AG20443 (cell line): Measurements from ENCODE around the gene ARHGEF3.

Experiments
- DNase-seq: peaks from one replicate; pipeline ENCODE4 v3.0.0; 2012; ENCODE audit warnings: low spot score, mixed read lengths

Gene ARHGEF3, protein sequence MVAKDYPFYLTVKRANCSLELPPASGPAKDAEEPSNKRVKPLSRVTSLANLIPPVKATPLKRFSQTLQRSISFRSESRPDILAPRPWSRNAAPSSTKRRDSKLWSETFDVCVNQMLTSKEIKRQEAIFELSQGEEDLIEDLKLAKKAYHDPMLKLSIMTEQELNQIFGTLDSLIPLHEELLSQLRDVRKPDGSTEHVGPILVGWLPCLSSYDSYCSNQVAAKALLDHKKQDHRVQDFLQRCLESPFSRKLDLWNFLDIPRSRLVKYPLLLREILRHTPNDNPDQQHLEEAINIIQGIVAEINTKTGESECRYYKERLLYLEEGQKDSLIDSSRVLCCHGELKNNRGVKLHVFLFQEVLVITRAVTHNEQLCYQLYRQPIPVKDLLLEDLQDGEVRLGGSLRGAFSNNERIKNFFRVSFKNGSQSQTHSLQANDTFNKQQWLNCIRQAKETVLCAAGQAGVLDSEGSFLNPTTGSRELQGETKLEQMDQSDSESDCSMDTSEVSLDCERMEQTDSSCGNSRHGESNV

GRCh38 chr3:56801662-56802377 is at the start of gene ARHGEF3:
ARHGEF3 (minus strand) TSS chr3:56801949; CDS start chr3:56801798, 151 bp downstream.
- DNase-seq, result peak; percentile 97

DNA sequence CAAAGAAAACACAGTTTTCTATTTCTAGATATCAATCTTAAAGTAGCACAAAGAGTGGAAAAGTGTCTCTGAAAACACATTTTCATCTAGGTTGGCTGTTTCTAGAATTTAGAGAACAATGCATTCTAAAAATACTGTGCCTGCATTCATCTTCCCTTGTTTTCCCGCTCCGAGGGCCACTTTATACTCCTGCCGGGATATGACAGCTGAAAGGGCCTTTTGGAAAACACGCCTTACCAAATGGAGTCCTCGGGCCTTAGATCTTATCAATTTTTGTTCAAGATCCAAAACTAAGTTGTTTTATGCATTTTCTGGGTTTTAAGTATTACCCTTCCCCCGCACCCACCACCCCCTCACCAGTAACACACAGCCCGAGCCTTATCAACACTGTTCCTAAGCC is 47.9 kb upstream of the ARHGEF3 start:
- no peak for DNase-seq

DNA sequence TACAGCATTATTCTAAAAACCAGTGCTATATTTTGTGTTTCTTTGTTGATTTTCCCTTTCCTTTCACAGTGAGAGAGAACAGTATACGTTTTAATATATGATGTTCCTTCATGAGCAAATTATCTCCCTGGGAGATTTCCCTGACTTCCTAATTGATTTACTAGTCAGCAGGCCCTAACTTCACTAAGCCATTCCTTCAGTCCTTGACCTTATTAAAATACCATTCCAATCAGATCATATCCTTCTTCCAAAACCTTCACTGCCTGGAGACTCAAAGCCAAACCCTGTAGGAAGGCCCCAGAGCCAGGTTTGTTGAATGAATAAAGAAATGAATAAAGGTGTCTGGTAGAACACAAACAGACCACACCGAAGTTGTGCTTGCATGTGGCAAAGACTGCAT is 43.8 kb upstream of the ARHGEF3 start:
- peak; percentile 35 for DNase-seq

- DNase-seq, result no peak
Observed at GRCh38 chr3:56844536-56844935, 42.8 kb upstream of the ARHGEF3 start.

- no peak for DNase-seq
Observed at GRCh38 chr3:56839784-56840715, 38.3 kb upstream of the ARHGEF3 start.

- DNase-seq, result no peak
Observed at GRCh38 chr3:56838448-56838847, 36.7 kb upstream of the ARHGEF3 start.

DNA sequence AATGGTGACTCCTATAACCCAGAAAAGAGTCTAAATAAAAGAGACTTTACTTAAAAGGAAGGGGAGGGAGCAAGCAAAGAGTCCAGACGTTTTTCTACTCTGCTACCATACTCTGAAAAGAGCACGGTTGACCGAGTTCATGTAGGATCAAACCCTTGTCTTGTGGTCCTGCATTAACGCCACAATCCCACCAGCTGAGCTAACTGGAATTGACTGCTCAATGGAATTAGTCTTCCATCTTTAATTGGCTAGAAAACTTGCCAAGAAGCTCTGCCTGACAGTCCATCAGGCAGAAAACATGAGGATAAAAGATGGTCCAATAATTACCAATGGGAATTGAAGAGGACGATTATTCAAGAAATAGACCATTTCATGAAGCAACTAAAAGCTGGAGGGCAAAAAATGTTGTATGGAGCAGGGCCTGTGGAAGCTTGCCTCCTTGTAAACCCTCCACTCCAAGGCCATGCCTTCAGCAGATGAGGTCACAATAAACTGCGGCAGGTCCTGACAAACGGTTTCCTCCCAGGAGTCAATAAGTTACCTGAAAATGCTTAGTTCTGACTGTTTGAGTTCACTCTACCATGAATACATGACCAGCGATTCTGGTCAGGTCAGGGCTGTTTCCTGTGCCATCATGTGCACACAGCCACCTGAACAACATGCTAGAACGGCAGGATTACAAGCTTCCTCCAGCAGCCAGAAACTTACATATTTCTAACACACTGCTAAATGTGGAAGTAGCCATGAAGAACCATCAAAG is 35.6 kb upstream of the ARHGEF3 start:
- no peak for DNase-seq

DNA sequence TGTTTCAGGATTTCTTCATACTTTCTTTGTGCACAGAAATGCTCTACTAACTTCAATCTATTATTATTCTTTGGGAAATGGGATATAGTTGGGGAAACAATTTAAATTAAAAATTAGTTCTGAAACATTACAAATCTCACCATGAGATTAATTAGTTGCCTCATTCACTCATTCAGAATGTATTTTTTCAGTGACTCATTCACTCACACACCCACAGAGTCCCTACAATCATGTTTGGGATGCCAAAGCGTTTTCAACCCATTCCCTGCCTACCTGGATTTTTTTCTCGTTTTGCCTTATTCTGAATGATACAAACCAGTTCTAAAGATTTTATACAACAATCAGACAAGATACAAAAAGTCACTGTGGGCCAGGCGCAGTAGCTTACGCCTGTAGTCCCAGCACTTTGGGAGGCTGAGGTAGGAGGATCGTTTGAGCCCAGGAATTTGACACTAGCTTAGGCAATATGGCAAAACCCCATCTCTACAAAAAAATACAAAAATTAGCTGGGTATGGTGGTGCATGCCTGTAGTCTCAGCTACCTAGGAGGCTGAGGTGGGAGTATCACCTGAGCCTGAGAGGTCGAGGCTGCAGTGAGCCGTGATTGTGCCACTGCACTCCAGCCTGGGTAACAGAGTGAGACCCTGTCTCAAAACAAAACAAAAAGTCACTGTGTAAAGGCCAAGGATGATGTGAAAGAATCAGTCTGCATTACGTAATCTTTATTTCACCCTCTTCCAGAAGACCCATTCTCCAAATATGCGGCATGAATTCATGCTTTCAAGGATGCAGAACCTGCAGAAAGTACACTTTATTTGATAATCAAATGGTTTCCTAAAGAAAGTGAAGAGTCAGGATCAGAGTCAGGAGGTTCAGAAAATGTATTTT is 34.8 kb upstream of the ARHGEF3 start:
- no peak for DNase-seq

- no peak for DNase-seq
Observed at GRCh38 chr3:56835650-56836227, 34.0 kb upstream of the ARHGEF3 start.

DNA sequence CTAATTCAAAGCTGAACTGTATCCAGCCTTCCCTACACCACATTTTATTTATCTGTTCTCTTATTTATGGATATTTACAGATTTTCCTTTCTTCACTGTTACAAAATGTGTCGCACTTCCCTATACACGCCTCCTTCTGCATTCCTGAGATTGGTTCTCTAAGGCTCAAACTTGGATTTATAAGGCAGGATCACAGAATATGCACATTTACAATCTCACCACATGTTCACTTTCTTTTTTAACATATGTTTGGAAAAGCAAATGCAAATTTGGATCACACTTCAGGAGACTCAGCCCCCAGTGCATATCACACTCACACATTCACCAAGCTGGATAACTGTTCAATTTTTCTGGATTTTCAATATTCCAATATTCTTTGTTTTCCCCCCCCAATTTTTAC is 31.8 kb upstream of the ARHGEF3 start:
- DNase-seq, result no peak

- no peak for DNase-seq
Observed at GRCh38 chr3:56833022-56833421, 31.3 kb upstream of the ARHGEF3 start.

GRCh38 chr3:56831572-56831971 is 29.8 kb upstream of the ARHGEF3 start:
- DNase-seq, result no peak

DNA sequence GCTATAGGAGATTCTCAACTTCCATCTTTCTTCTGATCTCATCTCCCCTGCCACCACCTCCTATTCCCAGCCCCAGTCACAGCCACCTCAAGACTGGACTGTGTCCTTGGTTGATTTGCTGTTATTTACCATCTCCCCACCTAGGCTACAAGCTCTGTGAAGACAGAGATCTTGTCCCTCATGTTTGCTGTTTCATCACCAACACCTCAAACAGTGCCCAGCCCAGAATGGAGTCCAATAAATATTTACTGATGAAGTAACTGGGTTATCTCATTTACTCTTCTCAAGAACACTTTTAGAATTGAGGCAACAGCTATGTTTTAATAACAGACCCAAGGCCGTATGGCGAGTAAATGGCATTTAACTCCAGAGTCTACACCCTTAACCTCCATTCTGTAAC is 29.1 kb upstream of the ARHGEF3 start:
- DNase-seq, result no peak

- no peak for DNase-seq
Observed at GRCh38 chr3:56829533-56829932, 27.8 kb upstream of the ARHGEF3 start.

GRCh38 chr3:56826831-56827722 is 25.3 kb upstream of the ARHGEF3 start:
- no peak for DNase-seq

GRCh38 chr3:56825567-56826438 is 24.1 kb upstream of the ARHGEF3 start:
- DNase-seq, result no peak

DNA sequence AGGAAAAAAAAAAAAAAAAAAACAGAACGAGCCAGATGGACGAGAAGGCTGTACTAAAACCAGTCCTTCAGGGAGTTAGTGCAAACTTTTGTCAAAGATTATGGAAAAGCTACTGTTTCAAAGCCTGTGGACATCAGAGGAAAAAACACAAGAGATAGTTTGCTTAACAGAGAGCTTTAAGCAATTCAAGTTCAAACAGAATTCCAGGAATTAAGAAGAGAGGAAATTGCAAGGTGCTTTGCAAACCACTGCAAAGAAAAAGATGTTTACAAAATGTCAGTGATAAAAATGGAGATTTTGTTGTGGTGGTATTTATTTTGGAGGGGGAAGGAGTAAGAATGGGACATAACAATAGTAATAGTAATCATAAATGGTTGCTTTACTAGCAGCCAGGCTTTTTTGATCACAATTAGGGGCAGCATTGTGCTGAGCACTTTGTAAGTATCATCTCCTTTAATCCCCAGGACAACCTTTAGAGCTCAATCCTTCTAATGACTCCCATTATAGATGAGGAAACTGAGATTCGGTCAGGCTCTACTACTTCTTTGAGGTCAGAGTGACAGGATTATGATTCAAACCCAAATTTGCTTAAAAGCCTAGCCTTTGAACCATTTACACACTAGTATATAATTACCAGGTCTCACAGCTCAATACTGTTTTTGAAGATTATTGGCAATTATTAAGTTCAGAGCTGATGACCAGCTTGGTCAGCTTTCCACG is 22.4 kb upstream of the ARHGEF3 start:
- DNase-seq, result no peak
